ENCODE data around the gene KBTBD4.

DNA sequence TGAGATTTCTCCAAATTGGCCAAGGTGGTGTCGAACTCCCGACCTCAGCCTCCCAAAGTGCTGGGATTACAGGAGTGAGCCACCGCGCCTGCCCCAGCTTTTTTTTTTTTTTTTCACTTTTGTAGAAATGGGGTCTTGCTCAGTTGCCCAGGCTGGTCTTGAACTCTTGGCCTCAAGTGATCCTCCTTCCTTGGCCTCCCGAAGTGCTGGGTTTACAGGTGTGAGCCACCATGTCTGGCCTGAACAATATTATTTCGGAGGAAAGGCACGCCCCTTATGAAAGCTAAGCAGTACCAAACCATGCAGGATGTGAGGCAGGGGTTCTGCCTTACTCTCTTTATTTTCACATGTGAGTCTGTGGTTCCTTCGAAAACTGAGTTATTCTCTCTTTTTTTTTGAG lies 47.5 kb upstream of the KBTBD4 start:
- TF ChIP-seq, protein P1, sequence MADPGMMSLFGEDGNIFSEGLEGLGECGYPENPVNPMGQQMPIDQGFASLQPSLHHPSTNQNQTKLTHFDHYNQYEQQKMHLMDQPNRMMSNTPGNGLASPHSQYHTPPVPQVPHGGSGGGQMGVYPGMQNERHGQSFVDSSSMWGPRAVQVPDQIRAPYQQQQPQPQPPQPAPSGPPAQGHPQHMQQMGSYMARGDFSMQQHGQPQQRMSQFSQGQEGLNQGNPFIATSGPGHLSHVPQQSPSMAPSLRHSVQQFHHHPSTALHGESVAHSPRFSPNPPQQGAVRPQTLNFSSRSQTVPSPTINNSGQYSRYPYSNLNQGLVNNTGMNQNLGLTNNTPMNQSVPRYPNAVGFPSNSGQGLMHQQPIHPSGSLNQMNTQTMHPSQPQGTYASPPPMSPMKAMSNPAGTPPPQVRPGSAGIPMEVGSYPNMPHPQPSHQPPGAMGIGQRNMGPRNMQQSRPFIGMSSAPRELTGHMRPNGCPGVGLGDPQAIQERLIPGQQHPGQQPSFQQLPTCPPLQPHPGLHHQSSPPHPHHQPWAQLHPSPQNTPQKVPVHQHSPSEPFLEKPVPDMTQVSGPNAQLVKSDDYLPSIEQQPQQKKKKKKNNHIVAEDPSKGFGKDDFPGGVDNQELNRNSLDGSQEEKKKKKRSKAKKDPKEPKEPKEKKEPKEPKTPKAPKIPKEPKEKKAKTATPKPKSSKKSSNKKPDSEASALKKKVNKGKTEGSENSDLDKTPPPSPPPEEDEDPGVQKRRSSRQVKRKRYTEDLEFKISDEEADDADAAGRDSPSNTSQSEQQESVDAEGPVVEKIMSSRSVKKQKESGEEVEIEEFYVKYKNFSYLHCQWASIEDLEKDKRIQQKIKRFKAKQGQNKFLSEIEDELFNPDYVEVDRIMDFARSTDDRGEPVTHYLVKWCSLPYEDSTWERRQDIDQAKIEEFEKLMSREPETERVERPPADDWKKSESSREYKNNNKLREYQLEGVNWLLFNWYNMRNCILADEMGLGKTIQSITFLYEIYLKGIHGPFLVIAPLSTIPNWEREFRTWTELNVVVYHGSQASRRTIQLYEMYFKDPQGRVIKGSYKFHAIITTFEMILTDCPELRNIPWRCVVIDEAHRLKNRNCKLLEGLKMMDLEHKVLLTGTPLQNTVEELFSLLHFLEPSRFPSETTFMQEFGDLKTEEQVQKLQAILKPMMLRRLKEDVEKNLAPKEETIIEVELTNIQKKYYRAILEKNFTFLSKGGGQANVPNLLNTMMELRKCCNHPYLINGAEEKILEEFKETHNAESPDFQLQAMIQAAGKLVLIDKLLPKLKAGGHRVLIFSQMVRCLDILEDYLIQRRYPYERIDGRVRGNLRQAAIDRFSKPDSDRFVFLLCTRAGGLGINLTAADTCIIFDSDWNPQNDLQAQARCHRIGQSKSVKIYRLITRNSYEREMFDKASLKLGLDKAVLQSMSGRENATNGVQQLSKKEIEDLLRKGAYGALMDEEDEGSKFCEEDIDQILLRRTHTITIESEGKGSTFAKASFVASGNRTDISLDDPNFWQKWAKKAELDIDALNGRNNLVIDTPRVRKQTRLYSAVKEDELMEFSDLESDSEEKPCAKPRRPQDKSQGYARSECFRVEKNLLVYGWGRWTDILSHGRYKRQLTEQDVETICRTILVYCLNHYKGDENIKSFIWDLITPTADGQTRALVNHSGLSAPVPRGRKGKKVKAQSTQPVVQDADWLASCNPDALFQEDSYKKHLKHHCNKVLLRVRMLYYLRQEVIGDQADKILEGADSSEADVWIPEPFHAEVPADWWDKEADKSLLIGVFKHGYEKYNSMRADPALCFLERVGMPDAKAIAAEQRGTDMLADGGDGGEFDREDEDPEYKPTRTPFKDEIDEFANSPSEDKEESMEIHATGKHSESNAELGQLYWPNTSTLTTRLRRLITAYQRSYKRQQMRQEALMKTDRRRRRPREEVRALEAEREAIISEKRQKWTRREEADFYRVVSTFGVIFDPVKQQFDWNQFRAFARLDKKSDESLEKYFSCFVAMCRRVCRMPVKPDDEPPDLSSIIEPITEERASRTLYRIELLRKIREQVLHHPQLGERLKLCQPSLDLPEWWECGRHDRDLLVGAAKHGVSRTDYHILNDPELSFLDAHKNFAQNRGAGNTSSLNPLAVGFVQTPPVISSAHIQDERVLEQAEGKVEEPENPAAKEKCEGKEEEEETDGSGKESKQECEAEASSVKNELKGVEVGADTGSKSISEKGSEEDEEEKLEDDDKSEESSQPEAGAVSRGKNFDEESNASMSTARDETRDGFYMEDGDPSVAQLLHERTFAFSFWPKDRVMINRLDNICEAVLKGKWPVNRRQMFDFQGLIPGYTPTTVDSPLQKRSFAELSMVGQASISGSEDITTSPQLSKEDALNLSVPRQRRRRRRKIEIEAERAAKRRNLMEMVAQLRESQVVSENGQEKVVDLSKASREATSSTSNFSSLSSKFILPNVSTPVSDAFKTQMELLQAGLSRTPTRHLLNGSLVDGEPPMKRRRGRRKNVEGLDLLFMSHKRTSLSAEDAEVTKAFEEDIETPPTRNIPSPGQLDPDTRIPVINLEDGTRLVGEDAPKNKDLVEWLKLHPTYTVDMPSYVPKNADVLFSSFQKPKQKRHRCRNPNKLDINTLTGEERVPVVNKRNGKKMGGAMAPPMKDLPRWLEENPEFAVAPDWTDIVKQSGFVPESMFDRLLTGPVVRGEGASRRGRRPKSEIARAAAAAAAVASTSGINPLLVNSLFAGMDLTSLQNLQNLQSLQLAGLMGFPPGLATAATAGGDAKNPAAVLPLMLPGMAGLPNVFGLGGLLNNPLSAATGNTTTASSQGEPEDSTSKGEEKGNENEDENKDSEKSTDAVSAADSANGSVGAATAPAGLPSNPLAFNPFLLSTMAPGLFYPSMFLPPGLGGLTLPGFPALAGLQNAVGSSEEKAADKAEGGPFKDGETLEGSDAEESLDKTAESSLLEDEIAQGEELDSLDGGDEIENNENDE (IDR thresholded peaks at IDR 0.05; ENCODE audit: insufficient replicate concordance, low read length), result no peak
- TF ChIP-seq RFX5 (IDR thresholded peaks at IDR 0.05; ENCODE audit: borderline replicate concordance, low read depth, low read length), result no peak
